Measurements from ENCODE around the gene PLEKHM2. TPM values are rescaled to one million over a fixed set of nuclear protein-coding genes. Genes with fewer than 3 reads are reported as not detected.

PLEKHM2 gene
- total and polyA plus RNA-seq, 2 of the 8 experiments (the other 6 are each of a cell fraction or from before 2014, with no cell fraction given), result 38.3 to 47.6 TPM

Small RNA genes within 50 kb of the gene (small RNA-seq; reads per million reads assigned to genes)
- gene AL121992.2 (ENCODE audit: insufficient read depth), result not detected

Other genes with a start within 250 kb of the PLEKHM2 start
- 0.09 TPM in 1 of 2 replicates, not detected in the other for gene CTRC, start 245.9 kb upstream of the PLEKHM2 start, total RNA-seq (2021; fragmentation: NEBNext Ultra II Directional; extraction: Animal tissue kit (Norgen Biotek cat#: 25700))
- gene CTRC, start 245.9 kb upstream of the PLEKHM2 start, polyA plus RNA-seq (2011; rRNA removed), result not detected in 2 replicates
- not detected in 2 replicates for gene CELA2A, start 227.6 kb upstream of the PLEKHM2 start, total RNA-seq (2021; fragmentation: NEBNext Ultra II Directional; extraction: Animal tissue kit (Norgen Biotek cat#: 25700))
- not detected in 2 replicates for gene CELA2A, start 227.6 kb upstream of the PLEKHM2 start, polyA plus RNA-seq (2011; rRNA removed)
- gene CELA2B, start 208.2 kb upstream of the PLEKHM2 start, total RNA-seq (2021; fragmentation: NEBNext Ultra II Directional; extraction: Animal tissue kit (Norgen Biotek cat#: 25700)), result not detected in 2 replicates
- gene CELA2B, start 208.2 kb upstream of the PLEKHM2 start, polyA plus RNA-seq (2011; rRNA removed), result not detected in 2 replicates
- gene CASP9, start 160.1 kb upstream of the PLEKHM2 start, total RNA-seq (2021; fragmentation: NEBNext Ultra II Directional; extraction: Animal tissue kit (Norgen Biotek cat#: 25700)), result 14.8 and 15.2 TPM in 2 replicates
- gene CASP9, start 160.1 kb upstream of the PLEKHM2 start, polyA plus RNA-seq (2011; rRNA removed), result 32.2 and 36.3 TPM in 2 replicates
- 20.6 and 23.3 TPM in 2 replicates for gene DNAJC16, start 157.5 kb upstream of the PLEKHM2 start, total RNA-seq (2021; fragmentation: NEBNext Ultra II Directional; extraction: Animal tissue kit (Norgen Biotek cat#: 25700))
- gene DNAJC16, start 157.5 kb upstream of the PLEKHM2 start, polyA plus RNA-seq (2011; rRNA removed), result 4.8 and 7.9 TPM in 2 replicates
- gene AGMAT, start 99.3 kb upstream of the PLEKHM2 start, total RNA-seq (2021; fragmentation: NEBNext Ultra II Directional; extraction: Animal tissue kit (Norgen Biotek cat#: 25700)), result 5.7 and 5.8 TPM in 2 replicates
- 3.7 and 4.5 TPM in 2 replicates for gene AGMAT, start 99.3 kb upstream of the PLEKHM2 start, polyA plus RNA-seq (2011; rRNA removed)
- 38.3 and 39.3 TPM in 2 replicates for gene DDI2, start 66.9 kb upstream of the PLEKHM2 start, total RNA-seq (2021; fragmentation: NEBNext Ultra II Directional; extraction: Animal tissue kit (Norgen Biotek cat#: 25700))
- 7.7 and 11.8 TPM in 2 replicates for gene DDI2, start 66.9 kb upstream of the PLEKHM2 start, polyA plus RNA-seq (2011; rRNA removed)
- gene SLC25A34, start 51.9 kb downstream of the PLEKHM2 start, total RNA-seq (2021; fragmentation: NEBNext Ultra II Directional; extraction: Animal tissue kit (Norgen Biotek cat#: 25700)), result 0.48 and 0.50 TPM in 2 replicates
- 0.62 and 0.75 TPM in 2 replicates for gene SLC25A34, start 51.9 kb downstream of the PLEKHM2 start, polyA plus RNA-seq (2011; rRNA removed)
- 0.21 and 0.32 TPM in 2 replicates for gene TMEM82, start 58.2 kb downstream of the PLEKHM2 start, total RNA-seq (2021; fragmentation: NEBNext Ultra II Directional; extraction: Animal tissue kit (Norgen Biotek cat#: 25700))
- 2.1 and 3.5 TPM in 2 replicates for gene TMEM82, start 58.2 kb downstream of the PLEKHM2 start, polyA plus RNA-seq (2011; rRNA removed)
- 63.2 and 66.6 TPM in 2 replicates for gene FBLIM1, start 74.5 kb downstream of the PLEKHM2 start, total RNA-seq (2021; fragmentation: NEBNext Ultra II Directional; extraction: Animal tissue kit (Norgen Biotek cat#: 25700))
- gene FBLIM1, start 74.5 kb downstream of the PLEKHM2 start, polyA plus RNA-seq (2011; rRNA removed), result 66.7 and 99.1 TPM in 2 replicates
- 3.4 and 3.9 TPM in 2 replicates for gene UQCRHL, start 123.3 kb downstream of the PLEKHM2 start, total RNA-seq (2021; fragmentation: NEBNext Ultra II Directional; extraction: Animal tissue kit (Norgen Biotek cat#: 25700))
- 2.6 and 3.7 TPM in 2 replicates for gene UQCRHL, start 123.3 kb downstream of the PLEKHM2 start, polyA plus RNA-seq (2011; rRNA removed)
- 47.6 and 52.1 TPM in 2 replicates for gene SPEN, start 163.4 kb downstream of the PLEKHM2 start, total RNA-seq (2021; fragmentation: NEBNext Ultra II Directional; extraction: Animal tissue kit (Norgen Biotek cat#: 25700))
- gene SPEN, start 163.4 kb downstream of the PLEKHM2 start, polyA plus RNA-seq (2011; rRNA removed), result 12.5 and 13.6 TPM in 2 replicates

Data from H1 (cell line).